ENCODE results near the gene DLG2. TPM values are rescaled to one million over a fixed set of nuclear protein-coding genes. Genes with fewer than 3 reads are reported as not detected.

Gene DLG2
- total and polyA plus RNA-seq, 3 experiments from 2014 or later = 0.81 to 1.5 (median 1.3) TPM

GRCh38 chr11:83467837-83468236, 2159.3 kb downstream of the DLG2 start:
- ChIA-PET POLR2A (no interaction called here), CTCF (no interaction called here)
- Histone ChIP-seq H3K27me3 (ENCODE audit: insufficient read depth, low read length, poor library complexity, severe bottlenecking) (no peaks in the 10 kb centered on the region), H3K4me1 (ENCODE audit: insufficient read depth, low read length) (no peaks in the 10 kb centered on the region), H3K36me3 (ENCODE audit: insufficient read depth, low read length) (no peaks in the 10 kb centered on the region), H3K4me3 (ENCODE audit: low read length) (no peak overlapping the region), H3K27ac (ENCODE audit: low read depth, low read length) (no peak overlapping the region), H3K9me3 (ENCODE audit: low read length) (no peaks in the 10 kb centered on the region)
- Mint-ChIP-seq H3K9me3 (no peaks in the 10 kb centered on the region), H3K4me3 (no peak overlapping the region), H3K27me3 (peaks cover 0 to 3% of the 10 kb centered on the region in 2 donors), H3K36me3 (no peaks in the 10 kb centered on the region), H3K4me1 (peaks cover 0 to 7% (median 0%) of the 10 kb centered on the region in 3 donors), H3K27ac (no peak overlapping the region)
- DNase-seq = no peak

DNA sequence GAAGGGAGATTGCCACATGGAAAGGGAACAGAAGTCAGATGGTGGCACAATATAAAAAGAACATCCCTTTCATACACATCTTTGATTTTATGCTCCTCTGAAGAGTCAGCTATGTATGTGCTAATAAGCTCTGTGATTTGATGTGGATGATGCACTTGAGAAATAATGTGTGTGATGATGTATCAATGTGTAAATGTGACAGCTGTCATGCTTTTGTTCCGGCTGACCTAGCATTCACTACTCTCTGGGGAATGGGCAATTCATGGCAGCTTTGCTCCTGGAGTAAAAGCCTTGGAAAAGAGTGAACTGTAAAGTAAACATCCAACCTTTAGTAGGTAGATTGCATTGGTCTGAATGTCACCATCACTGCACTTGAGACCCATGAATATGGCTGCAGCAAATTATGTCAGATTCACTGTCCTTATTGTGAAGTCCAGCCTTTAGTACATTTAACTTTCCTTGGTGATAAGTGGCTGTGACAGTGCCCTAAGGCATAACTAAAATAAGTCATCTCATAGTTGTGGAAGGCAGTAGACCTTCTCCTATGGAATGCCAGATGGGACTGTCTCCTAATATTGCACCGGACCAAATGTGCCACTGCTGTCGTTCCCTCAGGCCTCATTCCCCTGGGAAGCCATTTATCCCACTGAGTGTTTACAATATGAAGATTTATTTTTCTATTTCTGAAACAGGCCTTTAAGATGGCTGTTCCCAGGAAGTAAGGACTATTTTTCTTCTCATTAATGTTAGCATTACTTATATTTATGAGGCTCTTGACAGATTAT, 2162.8 kb downstream of the DLG2 start:
- DNase-seq = no peak
- Histone ChIP-seq H3K27me3 (ENCODE audit: insufficient read depth, low read length, poor library complexity, severe bottlenecking) (no peaks in the 10 kb centered on the region), H3K9me3 (ENCODE audit: low read length) (no peaks in the 10 kb centered on the region), H3K27ac (ENCODE audit: low read depth, low read length) (no peak overlapping the region), H3K4me1 (ENCODE audit: insufficient read depth, low read length) (no peaks in the 10 kb centered on the region), H3K4me3 (ENCODE audit: low read length) (no peak overlapping the region), H3K36me3 (ENCODE audit: insufficient read depth, low read length) (no peaks in the 10 kb centered on the region)
- H3K9me3 Mint-ChIP-seq = no peaks in the 10 kb centered on the region
- H3K27me3 Mint-ChIP-seq = peaks cover 0 to 3% of the 10 kb centered on the region in 2 donors
- H3K4me3 Mint-ChIP-seq = no peak overlapping the region
- H3K27ac Mint-ChIP-seq = no peak overlapping the region
- ChIA-PET POLR2A (no interaction called here), CTCF (no interaction called here)
- no peaks in the 10 kb centered on the region for H3K36me3 Mint-ChIP-seq
- H3K4me1 Mint-ChIP-seq = no peaks in the 10 kb centered on the region

- Histone ChIP-seq H3K9me3 (ENCODE audit: low read length) (no peaks in the 10 kb centered on the region), H3K4me1 (ENCODE audit: insufficient read depth, low read length) (no peaks in the 10 kb centered on the region), H3K36me3 (ENCODE audit: insufficient read depth, low read length) (no peaks in the 10 kb centered on the region), H3K27ac (ENCODE audit: low read depth, low read length) (no peak overlapping the region), H3K27me3 (ENCODE audit: insufficient read depth, low read length, poor library complexity, severe bottlenecking) (no peaks in the 10 kb centered on the region), H3K4me3 (ENCODE audit: low read length) (no peak overlapping the region)
- Mint-ChIP-seq H3K4me3 (no peak overlapping the region), H3K36me3 (peaks cover 0 to 1% (median 0%) of the 10 kb centered on the region in 3 donors), H3K4me1 (no peaks in the 10 kb centered on the region), H3K27me3 (peaks cover 2 to 3% of the 10 kb centered on the region in 2 donors), H3K27ac (no peak overlapping the region), H3K9me3 (peaks cover 0 to 8% (median 0%) of the 10 kb centered on the region in 5 donors)
- no peak for DNase-seq
- ChIA-PET POLR2A (no interaction called here), CTCF (no interaction called here)
Observed at GRCh38 chr11:83459798-83460197, 2167.3 kb downstream of the DLG2 start.

DNA sequence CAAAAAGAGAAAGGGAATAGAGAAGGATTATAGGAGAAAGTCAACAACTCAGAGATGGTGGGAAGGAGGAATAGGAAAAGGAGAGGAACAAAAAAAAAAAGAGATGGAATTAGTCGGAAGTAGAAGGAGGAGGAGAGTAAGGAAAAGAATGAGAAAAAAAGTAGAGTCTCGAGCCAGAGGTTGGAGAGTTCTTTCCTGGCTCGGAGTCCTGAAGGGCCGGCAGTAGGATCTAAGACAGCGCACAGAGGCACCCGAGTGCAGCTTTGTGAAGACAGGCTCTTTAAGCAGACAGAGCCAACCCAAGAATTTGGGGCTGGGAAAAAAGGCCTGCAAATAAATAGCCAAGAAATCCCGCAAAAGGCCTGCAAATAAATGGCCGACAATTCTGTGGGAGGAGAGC, 2170.6 kb downstream of the DLG2 start:
- Histone ChIP-seq H3K9me3 (ENCODE audit: low read length) (no peaks in the 10 kb centered on the region), H3K27ac (ENCODE audit: low read depth, low read length) (no peak overlapping the region), H3K4me1 (ENCODE audit: insufficient read depth, low read length) (no peaks in the 10 kb centered on the region), H3K4me3 (ENCODE audit: low read length) (no peak overlapping the region), H3K27me3 (ENCODE audit: insufficient read depth, low read length, poor library complexity, severe bottlenecking) (no peaks in the 10 kb centered on the region), H3K36me3 (ENCODE audit: insufficient read depth, low read length) (no peaks in the 10 kb centered on the region)
- Mint-ChIP-seq H3K4me3 (no peak overlapping the region), H3K36me3 (peaks cover 0 to 1% (median 0%) of the 10 kb centered on the region in 3 donors), H3K4me1 (no peaks in the 10 kb centered on the region), H3K9me3 (peaks cover 0 to 8% (median 0%) of the 10 kb centered on the region in 5 donors), H3K27ac (no peak overlapping the region), H3K27me3 (peaks cover 0 to 2% of the 10 kb centered on the region in 2 donors)
- CTCF ChIA-PET = no interaction called here
- POLR2A ChIA-PET = no interaction called here
- no peak for DNase-seq

- Histone ChIP-seq H3K27me3 (ENCODE audit: insufficient read depth, low read length, poor library complexity, severe bottlenecking) (no peaks in the 10 kb centered on the region), H3K27ac (ENCODE audit: low read depth, low read length) (no peak overlapping the region), H3K9me3 (ENCODE audit: low read length) (no peaks in the 10 kb centered on the region), H3K4me3 (ENCODE audit: low read length) (no peak overlapping the region), H3K4me1 (ENCODE audit: insufficient read depth, low read length) (no peaks in the 10 kb centered on the region), H3K36me3 (ENCODE audit: insufficient read depth, low read length) (no peaks in the 10 kb centered on the region)
- no peak overlapping the region for H3K27ac Mint-ChIP-seq
- H3K27me3 Mint-ChIP-seq = peaks cover 0 to 2% of the 10 kb centered on the region in 2 donors
- ChIA-PET CTCF (no interaction called here), POLR2A (no interaction called here)
- DNase-seq = no peak
- peaks cover 0 to 1% (median 0%) of the 10 kb centered on the region in 3 donors for H3K36me3 Mint-ChIP-seq
- no peaks in the 10 kb centered on the region for H3K4me1 Mint-ChIP-seq
- peaks cover 0 to 8% (median 0%) of the 10 kb centered on the region in 5 donors for H3K9me3 Mint-ChIP-seq
- no peak overlapping the region for H3K4me3 Mint-ChIP-seq
Observed at GRCh38 chr11:83456075-83456474, 2171.1 kb downstream of the DLG2 start.

DNA sequence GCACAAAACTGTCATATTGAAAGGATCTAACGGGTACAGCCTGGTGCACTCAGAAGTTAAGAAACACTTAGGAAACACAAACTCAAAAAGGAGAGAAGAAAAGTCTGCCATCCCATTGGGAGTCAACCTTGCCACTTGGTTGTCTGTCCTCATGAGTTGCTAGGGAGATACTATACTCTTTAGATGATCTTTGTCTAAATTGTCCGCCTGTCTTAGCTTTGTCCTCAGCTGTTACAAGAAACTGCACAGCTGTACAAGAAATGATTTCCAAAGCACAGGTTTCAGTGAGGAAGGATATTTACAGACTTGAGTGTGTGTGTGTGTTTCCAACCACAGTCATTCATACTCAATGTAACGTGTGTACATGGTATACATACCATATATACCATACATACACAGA, 2171.8 kb downstream of the DLG2 start:
- CTCF ChIA-PET = no interaction called here

DNA sequence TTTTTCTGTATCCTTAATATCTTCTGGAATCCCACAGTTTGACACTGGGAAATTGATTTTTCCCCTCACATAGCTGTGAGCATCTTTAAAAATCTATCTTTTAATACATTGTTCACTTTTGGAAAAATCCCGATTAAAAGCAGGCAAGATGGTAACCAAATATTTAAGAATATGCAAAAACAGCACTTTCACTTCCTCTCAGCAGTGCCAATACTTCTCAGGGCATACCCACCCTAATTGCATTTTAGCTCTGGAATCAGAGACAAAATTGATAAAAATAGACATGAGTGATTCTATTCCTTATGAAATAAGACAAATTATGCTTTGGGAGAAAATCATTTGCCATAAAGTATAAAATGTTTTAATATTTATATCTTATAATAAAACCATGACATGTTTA, 2172.5 kb downstream of the DLG2 start:
- Mint-ChIP-seq H3K36me3 (peaks cover 0 to 1% (median 0%) of the 10 kb centered on the region in 3 donors), H3K9me3 (peaks cover 0 to 8% (median 0%) of the 10 kb centered on the region in 5 donors), H3K4me3 (no peak overlapping the region), H3K4me1 (no peaks in the 10 kb centered on the region), H3K27me3 (peaks cover 0 to 2% of the 10 kb centered on the region in 2 donors), H3K27ac (no peak overlapping the region)
- H3K36me3 ChIP-seq (ENCODE audit: insufficient read depth, low read length) = no peaks in the 10 kb centered on the region
- DNase-seq = no peak
- ChIA-PET POLR2A (no interaction called here), CTCF (no interaction called here)
- no peaks in the 10 kb centered on the region for H3K9me3 ChIP-seq (ENCODE audit: low read length)
- H3K4me3 ChIP-seq (ENCODE audit: low read length) = no peak overlapping the region
- H3K27ac ChIP-seq (ENCODE audit: low read depth, low read length) = no peak overlapping the region
- H3K4me1 ChIP-seq (ENCODE audit: insufficient read depth, low read length) = no peaks in the 10 kb centered on the region
- H3K27me3 ChIP-seq (ENCODE audit: insufficient read depth, low read length, poor library complexity, severe bottlenecking) = no peaks in the 10 kb centered on the region

More for the DNA sequence above, 2171.8 kb downstream of the DLG2 start:
- Histone ChIP-seq H3K36me3 (ENCODE audit: insufficient read depth, low read length) (no peaks in the 10 kb centered on the region), H3K27ac (ENCODE audit: low read depth, low read length) (no peak overlapping the region), H3K27me3 (ENCODE audit: insufficient read depth, low read length, poor library complexity, severe bottlenecking) (no peaks in the 10 kb centered on the region), H3K4me1 (ENCODE audit: insufficient read depth, low read length) (no peaks in the 10 kb centered on the region), H3K4me3 (ENCODE audit: low read length) (no peak overlapping the region), H3K9me3 (ENCODE audit: low read length) (no peaks in the 10 kb centered on the region)
- Mint-ChIP-seq H3K27me3 (peaks cover 0 to 2% of the 10 kb centered on the region in 2 donors), H3K9me3 (peaks cover 0 to 8% (median 0%) of the 10 kb centered on the region in 5 donors), H3K4me1 (no peaks in the 10 kb centered on the region), H3K27ac (peak overlapping the region in 1 of 8 donors; percentile 42), H3K36me3 (peaks cover 0 to 1% (median 0%) of the 10 kb centered on the region in 3 donors), H3K4me3 (no peak overlapping the region)
- POLR2A ChIA-PET = no interaction called here
- no peak for DNase-seq

- Histone ChIP-seq H3K4me3 (ENCODE audit: low read length) (no peak overlapping the region), H3K4me1 (ENCODE audit: insufficient read depth, low read length) (no peaks in the 10 kb centered on the region), H3K27ac (ENCODE audit: low read depth, low read length) (no peak overlapping the region), H3K27me3 (ENCODE audit: insufficient read depth, low read length, poor library complexity, severe bottlenecking) (no peaks in the 10 kb centered on the region), H3K9me3 (ENCODE audit: low read length) (no peaks in the 10 kb centered on the region), H3K36me3 (ENCODE audit: insufficient read depth, low read length) (no peaks in the 10 kb centered on the region)
- Mint-ChIP-seq H3K9me3 (no peaks in the 10 kb centered on the region), H3K4me3 (no peak overlapping the region), H3K27me3 (no peaks in the 10 kb centered on the region), H3K27ac (no peak overlapping the region), H3K4me1 (no peaks in the 10 kb centered on the region), H3K36me3 (no peaks in the 10 kb centered on the region)
- no peak for DNase-seq
- ChIA-PET POLR2A (no interaction called here), CTCF (no interaction called here)
Observed at GRCh38 chr11:83449338-83449913, 2177.7 kb downstream of the DLG2 start.
